ENCODE data around the gene IRAK3.

Gene IRAK3

DNA sequence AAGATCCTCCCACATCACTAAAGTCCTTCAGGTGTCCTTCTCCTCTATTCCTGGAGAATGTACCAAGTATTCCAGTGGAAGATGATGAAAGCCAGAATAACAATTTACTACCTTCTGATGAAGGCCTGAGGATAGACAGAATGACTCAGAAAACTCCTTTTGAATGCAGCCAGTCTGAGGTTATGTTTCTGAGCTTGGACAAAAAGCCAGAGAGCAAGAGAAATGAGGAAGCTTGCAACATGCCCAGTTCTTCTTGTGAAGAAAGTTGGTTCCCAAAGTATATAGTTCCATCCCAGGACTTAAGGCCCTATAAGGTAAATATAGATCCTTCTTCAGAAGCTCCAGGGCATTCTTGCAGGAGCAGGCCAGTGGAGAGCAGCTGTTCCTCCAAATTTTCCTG is 58.7 kb downstream of the IRAK3 start:
- H3K9me3 Mint-ChIP-seq = no peaks in the 10 kb centered on the region
- H3K27me3 Mint-ChIP-seq = peaks cover 13% of the 10 kb centered on the region
- ATAC-seq = no peak
- no peak overlapping the region for H3K27ac Mint-ChIP-seq
- no peaks in the 10 kb centered on the region for H3K36me3 Mint-ChIP-seq
- no peaks in the 10 kb centered on the region for H3K4me1 Mint-ChIP-seq
- H3K4me3 Mint-ChIP-seq = no peak overlapping the region

DNA sequence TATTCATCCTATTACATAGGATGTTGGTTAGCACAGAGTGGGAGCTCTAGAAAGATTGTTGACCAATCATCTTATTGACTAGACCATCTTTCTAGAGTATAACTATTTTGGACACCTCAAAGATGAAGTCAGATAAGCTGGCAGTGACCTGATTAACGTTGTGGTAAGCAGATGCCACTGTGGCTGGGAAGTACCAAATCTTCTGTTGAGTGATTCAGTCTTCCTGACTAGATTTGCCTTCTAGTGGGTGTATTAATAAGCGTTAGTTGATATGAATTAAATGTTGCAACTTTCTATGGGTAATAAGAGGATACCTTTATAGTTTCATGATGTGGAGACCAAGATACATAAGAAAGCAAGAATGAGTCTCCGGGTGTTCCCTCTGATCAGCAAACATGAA is 62.0 kb downstream of the IRAK3 start:
- Mint-ChIP-seq H3K4me3 (no peak overlapping the region), H3K27ac (no peak overlapping the region), H3K4me1 (no peaks in the 10 kb centered on the region), H3K27me3 (peaks cover under 1% of the 10 kb centered on the region), H3K36me3 (no peaks in the 10 kb centered on the region), H3K9me3 (no peaks in the 10 kb centered on the region)
- ATAC-seq = no peak

DNA sequence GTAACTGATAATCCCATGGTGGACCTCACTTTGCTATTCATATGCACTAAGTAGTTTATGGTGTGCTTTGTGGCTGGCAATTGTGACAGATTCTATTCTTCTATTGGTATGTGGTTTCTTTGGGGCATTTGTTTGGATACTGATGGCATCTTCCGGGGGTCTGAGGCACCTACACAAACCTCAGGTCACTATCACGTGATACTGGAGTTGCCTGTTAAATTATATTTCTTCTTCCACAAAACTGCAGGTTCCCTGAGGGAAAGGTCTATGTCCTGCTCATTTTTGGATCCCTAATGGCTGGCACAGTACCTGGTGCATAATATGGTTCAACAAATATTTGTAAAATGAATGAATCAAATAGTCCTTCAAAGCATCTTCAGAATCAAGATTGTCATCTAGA is 63.8 kb downstream of the IRAK3 start:
- H3K9me3 Mint-ChIP-seq = no peaks in the 10 kb centered on the region
- no peak overlapping the region for H3K4me3 Mint-ChIP-seq
- H3K27ac Mint-ChIP-seq = no peak overlapping the region
- no peaks in the 10 kb centered on the region for H3K4me1 Mint-ChIP-seq
- peaks cover 8% of the 10 kb centered on the region for H3K27me3 Mint-ChIP-seq
- no peak for ATAC-seq
- H3K36me3 Mint-ChIP-seq = no peaks in the 10 kb centered on the region

GRCh38 chr12:66255737-66256136 is 66.7 kb downstream of the IRAK3 start:
- H3K9me3 Mint-ChIP-seq = no peaks in the 10 kb centered on the region
- H3K4me1 Mint-ChIP-seq = no peaks in the 10 kb centered on the region
- ATAC-seq = no peak
- no peaks in the 10 kb centered on the region for H3K36me3 Mint-ChIP-seq
- peaks cover 8% of the 10 kb centered on the region for H3K27me3 Mint-ChIP-seq
- H3K27ac Mint-ChIP-seq = no peak overlapping the region
- H3K4me3 Mint-ChIP-seq = no peak overlapping the region

GRCh38 chr12:66258011-66258410 is 69.0 kb downstream of the IRAK3 start:
- Mint-ChIP-seq H3K4me1 (no peaks in the 10 kb centered on the region), H3K4me3 (no peak overlapping the region), H3K9me3 (no peaks in the 10 kb centered on the region), H3K36me3 (no peaks in the 10 kb centered on the region), H3K27me3 (peaks cover 8% of the 10 kb centered on the region), H3K27ac (no peak overlapping the region)
- ATAC-seq = no peak

DNA sequence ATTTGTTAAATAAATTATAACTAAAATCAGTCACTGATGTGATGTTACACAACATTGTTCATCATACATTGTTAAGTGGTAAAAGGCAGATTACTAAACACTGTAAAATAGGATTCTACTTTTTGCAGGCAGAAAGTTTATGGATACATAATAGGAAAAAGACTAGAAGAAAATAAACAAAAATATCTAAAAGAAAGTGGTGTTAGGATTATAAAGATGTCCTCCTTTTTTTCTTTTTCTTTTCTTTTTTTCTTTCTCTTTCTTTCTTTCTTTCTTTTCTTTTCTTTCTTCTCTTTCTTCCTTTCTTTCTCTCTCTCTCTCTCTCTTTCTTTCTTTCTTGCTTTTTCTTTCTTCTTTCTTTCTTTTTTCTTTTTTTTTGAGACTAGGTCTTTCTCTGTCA is 73.7 kb downstream of the IRAK3 start:
- Mint-ChIP-seq H3K9me3 (no peaks in the 10 kb centered on the region), H3K27me3 (peaks cover 10% of the 10 kb centered on the region), H3K4me3 (no peak overlapping the region), H3K36me3 (no peaks in the 10 kb centered on the region), H3K4me1 (no peaks in the 10 kb centered on the region), H3K27ac (no peak overlapping the region)
- ATAC-seq = no peak

GRCh38 chr12:66268562-66268961 is 79.5 kb downstream of the IRAK3 start:
- H3K4me1 Mint-ChIP-seq = no peaks in the 10 kb centered on the region
- H3K27ac Mint-ChIP-seq = no peak overlapping the region
- H3K27me3 Mint-ChIP-seq = peaks cover 10% of the 10 kb centered on the region

DNA sequence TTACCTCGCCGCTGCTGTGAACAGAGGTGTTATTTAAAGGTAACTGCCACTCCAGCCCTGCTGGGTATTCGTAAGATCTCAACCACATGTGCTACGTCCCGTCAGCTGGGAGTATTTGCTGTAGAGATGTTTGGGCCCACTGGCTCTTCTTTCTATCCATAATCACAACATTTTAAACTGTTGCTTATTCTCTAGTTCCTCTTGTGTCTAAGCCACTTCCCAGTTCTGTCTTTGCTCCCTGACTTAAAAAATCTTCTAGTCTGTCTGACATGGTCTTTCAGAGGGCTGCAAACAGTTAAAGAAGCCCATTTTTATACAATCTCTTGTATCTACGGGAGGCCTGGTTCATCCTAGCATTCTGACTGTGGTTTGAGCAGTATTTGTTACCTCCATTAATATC is 80.1 kb downstream of the IRAK3 start:
- Mint-ChIP-seq H3K36me3 (no peaks in the 10 kb centered on the region), H3K9me3 (no peaks in the 10 kb centered on the region), H3K27ac (no peak overlapping the region), H3K27me3 (peaks cover 9% of the 10 kb centered on the region), H3K4me1 (no peaks in the 10 kb centered on the region), H3K4me3 (no peak overlapping the region)
- ATAC-seq = no peak

More at GRCh38 chr12:66268562-66268961, 79.5 kb downstream of the IRAK3 start:
- no peak overlapping the region for H3K4me3 Mint-ChIP-seq
- ATAC-seq = no peak
- H3K9me3 Mint-ChIP-seq = no peaks in the 10 kb centered on the region
- no peaks in the 10 kb centered on the region for H3K36me3 Mint-ChIP-seq

DNA sequence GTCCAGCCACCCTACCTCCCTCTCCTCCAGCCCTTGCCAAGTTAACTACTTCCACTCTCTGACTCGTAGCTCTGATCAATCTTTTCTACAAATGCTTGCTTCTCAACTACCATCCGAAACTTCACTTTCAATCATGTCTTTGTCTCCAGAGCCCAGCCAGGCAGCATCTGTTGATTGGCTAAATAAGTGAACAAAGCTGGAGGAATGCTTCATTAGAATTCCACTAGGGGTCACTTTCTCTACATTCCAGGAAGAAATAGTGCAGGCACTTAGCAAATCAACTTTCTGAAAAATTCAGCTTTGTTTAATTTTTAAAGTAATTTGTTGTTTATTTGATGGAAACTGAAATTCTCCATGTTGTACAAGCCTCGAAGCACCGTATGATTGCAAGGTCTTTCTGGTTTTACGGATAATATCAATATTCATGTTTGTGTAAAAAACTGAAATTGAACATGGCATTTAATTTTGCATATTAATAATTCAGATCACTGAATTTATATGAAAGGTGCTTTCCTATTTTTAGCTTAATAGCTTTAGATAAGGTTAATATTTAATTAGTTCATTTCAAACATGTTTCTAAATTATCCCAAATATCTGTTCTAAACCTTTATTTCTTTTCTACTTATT is 80.9 kb downstream of the IRAK3 start:
- H3K36me3 Mint-ChIP-seq = no peaks in the 10 kb centered on the region
- peaks cover 1% of the 10 kb centered on the region for H3K27me3 Mint-ChIP-seq
- H3K27ac Mint-ChIP-seq = no peak overlapping the region
- H3K9me3 Mint-ChIP-seq = no peaks in the 10 kb centered on the region
- H3K4me3 Mint-ChIP-seq = no peak overlapping the region
- no peaks in the 10 kb centered on the region for H3K4me1 Mint-ChIP-seq
- ATAC-seq = no peak

- Mint-ChIP-seq H3K27me3 (no peaks in the 10 kb centered on the region), H3K27ac (no peak overlapping the region), H3K4me3 (no peak overlapping the region), H3K36me3 (no peaks in the 10 kb centered on the region), H3K4me1 (no peaks in the 10 kb centered on the region), H3K9me3 (no peaks in the 10 kb centered on the region)
- ATAC-seq = no peak
These were observed 81.6 kb downstream of the IRAK3 start for GRCh38 chr12:66270613-66271012.

GRCh38 chr12:66272650-66273049 is 83.6 kb downstream of the IRAK3 start:
- Mint-ChIP-seq H3K4me1 (no peaks in the 10 kb centered on the region), H3K27ac (no peak overlapping the region), H3K36me3 (no peaks in the 10 kb centered on the region), H3K4me3 (no peak overlapping the region), H3K9me3 (no peaks in the 10 kb centered on the region), H3K27me3 (no peaks in the 10 kb centered on the region)
- ATAC-seq = no peak

DNA sequence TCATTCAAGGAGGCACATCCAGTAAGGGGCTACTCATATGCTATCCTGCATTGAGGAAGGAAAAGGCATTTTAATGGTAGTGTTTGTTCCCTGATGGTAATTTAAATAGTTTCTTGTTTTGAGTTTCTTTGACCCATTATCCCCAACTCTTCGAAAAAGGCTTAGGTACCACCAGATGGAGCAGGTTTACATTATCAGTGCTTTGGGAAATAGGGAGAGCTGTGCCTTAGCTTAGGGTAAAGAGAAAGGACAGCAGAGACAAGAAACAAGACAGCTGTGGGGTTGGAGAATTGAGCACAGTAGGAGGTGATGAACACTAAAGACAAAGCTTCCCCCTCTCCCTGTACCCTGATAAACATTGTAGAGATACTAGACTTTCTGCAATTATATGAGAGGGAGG is 84.1 kb downstream of the IRAK3 start:
- no peak overlapping the region for H3K27ac Mint-ChIP-seq
- no peak for ATAC-seq
- no peak overlapping the region for H3K4me3 Mint-ChIP-seq
- H3K36me3 Mint-ChIP-seq = no peaks in the 10 kb centered on the region
- H3K9me3 Mint-ChIP-seq = no peaks in the 10 kb centered on the region
- no peaks in the 10 kb centered on the region for H3K4me1 Mint-ChIP-seq
- H3K27me3 Mint-ChIP-seq = no peaks in the 10 kb centered on the region

DNA sequence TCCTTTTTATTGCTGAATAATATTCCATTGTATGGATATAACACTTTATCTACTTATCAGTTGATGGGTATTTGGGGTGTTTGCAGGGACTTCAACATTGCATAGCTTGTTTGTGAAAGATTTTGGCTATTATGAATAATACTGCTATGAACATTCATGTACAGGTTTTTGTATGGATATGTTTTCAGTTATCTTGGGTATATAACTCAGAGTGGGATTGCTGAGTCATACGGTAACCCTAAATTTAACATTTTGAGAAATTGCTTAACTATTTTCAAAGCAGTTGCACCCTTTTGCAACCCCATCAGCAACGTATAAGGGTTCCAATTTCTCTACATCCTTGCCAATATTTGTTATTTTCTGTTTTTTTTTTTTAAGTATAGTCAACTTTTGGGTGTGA is 86.0 kb downstream of the IRAK3 start:
- ATAC-seq = no peak
- Mint-ChIP-seq H3K27ac (no peak overlapping the region), H3K36me3 (no peaks in the 10 kb centered on the region), H3K9me3 (no peaks in the 10 kb centered on the region), H3K27me3 (peaks cover 6% of the 10 kb centered on the region), H3K4me3 (no peak overlapping the region), H3K4me1 (no peaks in the 10 kb centered on the region)

- no peak overlapping the region for H3K4me3 Mint-ChIP-seq
- no peak overlapping the region for H3K27ac Mint-ChIP-seq
- no peaks in the 10 kb centered on the region for H3K36me3 Mint-ChIP-seq
- H3K9me3 Mint-ChIP-seq = peaks cover 5% of the 10 kb centered on the region
- no peaks in the 10 kb centered on the region for H3K4me1 Mint-ChIP-seq
- ATAC-seq = no peak
- peaks cover 6% of the 10 kb centered on the region for H3K27me3 Mint-ChIP-seq
These were observed 90.2 kb downstream of the IRAK3 start for GRCh38 chr12:66279123-66279712.

DNA sequence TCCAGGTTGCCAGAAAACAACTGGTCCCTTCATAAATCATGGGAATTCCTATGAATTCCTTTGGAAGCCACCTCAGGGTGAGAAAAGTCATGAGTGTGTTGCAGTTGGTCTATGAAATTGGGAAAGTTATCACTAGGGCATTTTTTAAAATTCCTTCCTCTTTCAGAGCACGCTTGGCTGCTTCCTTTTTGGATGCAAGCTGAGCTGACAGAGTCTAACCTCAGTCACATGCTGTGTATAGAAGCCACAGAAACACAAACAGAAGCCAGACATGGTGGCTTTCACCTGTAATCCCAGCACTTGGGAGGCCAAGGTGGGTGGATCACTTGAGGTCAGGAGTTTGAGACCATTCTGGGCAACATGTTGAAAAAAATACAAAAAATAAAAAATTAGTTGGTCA is 91.5 kb downstream of the IRAK3 start:
- no peak overlapping the region for H3K27ac Mint-ChIP-seq
- peaks cover 6% of the 10 kb centered on the region for H3K27me3 Mint-ChIP-seq
- H3K36me3 Mint-ChIP-seq = no peaks in the 10 kb centered on the region
- no peak for ATAC-seq
- H3K4me3 Mint-ChIP-seq = no peak overlapping the region
- no peaks in the 10 kb centered on the region for H3K4me1 Mint-ChIP-seq
- H3K9me3 Mint-ChIP-seq = peaks cover 5% of the 10 kb centered on the region

GRCh38 chr12:66282244-66282643 is 93.2 kb downstream of the IRAK3 start:
- Mint-ChIP-seq H3K36me3 (no peaks in the 10 kb centered on the region), H3K27ac (no peak overlapping the region), H3K4me1 (no peaks in the 10 kb centered on the region), H3K4me3 (no peak overlapping the region), H3K27me3 (peaks cover 6% of the 10 kb centered on the region), H3K9me3 (peaks cover 5% of the 10 kb centered on the region)
- ATAC-seq = no peak

Data from stimulated activated memory B cell treated with anti-CD40 and anti-IgM and Interleukin-4, amounts not matched to agents 10 μg/mL and 1 μg/mL and 100 μg/mL, for 72 hours (primary cell).